GM19452 (cell line): ENCODE measurements around the gene SGPL1.

Experiments
- ATAC-seq: cut with Tn5 transposase; IDR thresholded peaks from one replicate; pipeline ENCODE4 v1.9.1; 2021; ENCODE audit not compliant: unreplicated experiment

Gene SGPL1

DNA sequence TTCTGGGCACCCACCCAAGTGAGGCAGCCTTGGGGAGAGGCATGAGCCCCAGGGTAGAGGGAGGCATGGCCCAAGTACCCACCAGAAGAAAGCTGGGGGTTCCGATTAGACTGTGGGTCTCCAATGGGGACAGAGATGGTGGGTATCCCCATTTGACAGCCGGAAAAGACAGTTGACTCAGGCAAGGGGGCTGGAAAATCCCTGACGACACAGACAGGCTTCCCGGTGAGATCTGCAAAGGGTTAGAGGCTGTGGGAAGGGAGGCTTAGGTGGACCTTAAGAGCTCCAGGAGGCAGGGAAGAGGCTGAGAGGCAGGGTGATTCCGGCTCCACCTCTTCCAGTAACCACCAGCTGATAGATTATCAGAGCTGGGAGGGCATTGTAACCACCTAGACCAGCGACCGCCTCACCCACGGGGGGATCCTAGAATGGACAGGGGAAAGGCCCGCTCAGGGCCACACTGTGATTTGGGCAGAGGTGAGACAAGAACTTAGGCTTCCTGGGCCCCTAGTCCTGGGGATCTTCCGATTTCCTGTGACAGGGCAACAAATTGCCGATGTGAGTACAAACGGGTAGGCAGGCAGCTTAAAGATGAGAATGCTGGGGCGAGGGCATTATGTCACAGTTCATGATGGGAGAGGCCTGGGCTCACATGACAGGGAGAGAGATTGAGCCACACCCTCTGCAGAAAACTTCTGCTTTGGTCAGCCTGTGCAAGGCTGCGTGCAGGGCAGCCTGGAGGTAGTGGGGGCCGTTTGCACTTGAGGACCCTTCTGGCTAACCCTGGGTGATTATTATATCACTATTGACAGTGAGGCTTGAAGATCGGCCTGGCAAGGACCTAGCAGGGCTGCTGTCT, 36.0 kb upstream of the SGPL1 start:
- ATAC-seq = no peak

DNA sequence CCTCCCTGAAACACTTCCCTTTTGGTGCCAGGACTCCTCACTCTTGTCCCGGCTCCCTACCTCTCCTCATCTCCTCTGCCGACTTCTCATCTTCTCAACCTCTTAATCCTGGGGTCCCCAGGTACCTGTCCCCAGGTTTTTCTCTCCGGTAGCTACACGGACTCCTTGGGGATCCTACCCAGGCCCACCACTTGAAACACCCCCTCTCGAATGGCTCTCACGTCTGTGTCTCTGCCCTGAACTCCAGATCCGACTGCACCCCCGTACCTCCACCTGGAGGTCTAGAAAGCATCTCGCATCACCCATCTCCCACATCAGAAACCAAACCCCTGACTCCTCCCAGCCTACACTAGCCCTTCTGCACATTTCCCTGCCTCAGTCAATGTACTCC, 35.4 kb upstream of the SGPL1 start:
- ATAC-seq = no peak

DNA sequence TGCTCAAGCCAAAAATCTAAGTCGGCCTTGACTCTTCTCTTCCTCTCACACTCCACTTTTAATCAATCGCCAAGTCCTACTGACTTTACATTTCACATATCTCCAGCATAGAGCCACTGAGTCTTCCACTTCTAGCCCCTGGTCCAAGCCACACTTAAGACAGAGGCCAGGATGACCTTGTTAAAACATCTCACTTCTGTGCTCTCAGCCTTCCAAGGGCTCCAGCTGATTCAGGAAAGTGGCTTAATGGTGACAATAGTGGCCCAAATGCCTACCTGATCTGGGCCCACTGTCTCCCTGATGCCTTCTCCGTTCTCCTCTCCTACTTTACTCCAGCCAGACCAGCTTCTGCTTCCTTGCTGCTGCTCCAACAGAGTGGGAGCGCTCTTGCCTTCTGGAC, 35.0 kb upstream of the SGPL1 start:
- no peak for ATAC-seq

DNA sequence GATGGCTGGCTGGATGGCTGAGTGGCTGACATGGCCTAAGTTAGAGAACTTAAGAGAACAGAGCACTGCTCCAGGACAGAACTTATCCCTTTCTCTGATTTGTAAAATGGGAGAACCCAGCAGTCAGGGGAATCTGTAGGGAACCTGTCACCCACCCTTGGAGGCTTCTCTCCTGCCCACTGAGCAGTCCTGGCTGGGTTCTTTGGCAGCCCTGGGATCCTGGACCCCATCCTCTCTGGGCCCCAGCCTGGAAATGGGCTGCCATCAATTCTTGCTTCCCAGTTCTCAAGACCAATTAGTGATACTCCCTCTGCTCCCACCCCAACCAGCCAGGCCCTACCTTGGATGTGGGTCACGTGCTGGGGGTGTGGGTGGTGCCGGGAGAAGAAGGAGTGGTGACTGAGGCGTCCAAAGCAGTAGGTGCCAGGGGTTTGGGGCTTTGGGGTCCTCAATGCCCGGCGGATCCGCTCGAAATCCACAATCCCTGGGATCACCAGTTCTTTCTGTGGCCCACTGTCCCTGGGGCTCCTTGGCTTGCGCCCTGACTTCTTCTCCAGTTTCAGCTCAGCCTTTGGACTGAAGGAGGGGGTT, 34.2 kb upstream of the SGPL1 start:
- ATAC-seq = no peak

DNA sequence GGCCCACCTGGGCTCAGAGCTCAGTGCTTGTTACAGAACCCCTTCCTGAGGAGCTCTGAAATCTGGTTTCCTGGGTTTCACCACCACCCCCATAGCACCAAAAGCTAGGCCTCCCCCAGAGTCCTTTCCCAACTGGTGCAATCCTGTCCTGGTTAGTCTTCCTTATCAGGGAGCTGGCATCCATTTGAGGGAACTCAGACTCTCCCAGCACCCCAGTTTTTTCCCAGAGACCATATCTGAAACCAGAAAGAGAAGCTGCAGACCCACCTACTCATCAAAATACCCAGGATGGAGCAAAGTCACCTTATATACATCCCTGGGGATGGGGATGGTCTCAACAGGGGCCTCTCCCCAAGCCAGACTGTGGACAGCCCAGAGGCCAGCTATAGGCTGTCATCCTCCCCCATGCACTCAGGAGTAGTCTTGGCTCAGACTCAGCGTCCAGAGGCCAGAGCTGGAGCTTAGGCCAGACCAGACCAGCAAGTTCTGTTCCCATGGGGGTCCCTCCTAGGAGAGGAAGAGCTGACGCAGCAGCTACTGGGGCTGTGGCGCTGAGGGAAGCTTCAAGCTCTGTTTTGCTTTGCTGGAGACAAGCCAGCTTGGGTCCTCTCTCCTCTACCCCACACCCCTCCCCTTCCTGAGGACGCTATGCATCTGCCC, 33.5 kb upstream of the SGPL1 start:
- ATAC-seq = no peak

DNA sequence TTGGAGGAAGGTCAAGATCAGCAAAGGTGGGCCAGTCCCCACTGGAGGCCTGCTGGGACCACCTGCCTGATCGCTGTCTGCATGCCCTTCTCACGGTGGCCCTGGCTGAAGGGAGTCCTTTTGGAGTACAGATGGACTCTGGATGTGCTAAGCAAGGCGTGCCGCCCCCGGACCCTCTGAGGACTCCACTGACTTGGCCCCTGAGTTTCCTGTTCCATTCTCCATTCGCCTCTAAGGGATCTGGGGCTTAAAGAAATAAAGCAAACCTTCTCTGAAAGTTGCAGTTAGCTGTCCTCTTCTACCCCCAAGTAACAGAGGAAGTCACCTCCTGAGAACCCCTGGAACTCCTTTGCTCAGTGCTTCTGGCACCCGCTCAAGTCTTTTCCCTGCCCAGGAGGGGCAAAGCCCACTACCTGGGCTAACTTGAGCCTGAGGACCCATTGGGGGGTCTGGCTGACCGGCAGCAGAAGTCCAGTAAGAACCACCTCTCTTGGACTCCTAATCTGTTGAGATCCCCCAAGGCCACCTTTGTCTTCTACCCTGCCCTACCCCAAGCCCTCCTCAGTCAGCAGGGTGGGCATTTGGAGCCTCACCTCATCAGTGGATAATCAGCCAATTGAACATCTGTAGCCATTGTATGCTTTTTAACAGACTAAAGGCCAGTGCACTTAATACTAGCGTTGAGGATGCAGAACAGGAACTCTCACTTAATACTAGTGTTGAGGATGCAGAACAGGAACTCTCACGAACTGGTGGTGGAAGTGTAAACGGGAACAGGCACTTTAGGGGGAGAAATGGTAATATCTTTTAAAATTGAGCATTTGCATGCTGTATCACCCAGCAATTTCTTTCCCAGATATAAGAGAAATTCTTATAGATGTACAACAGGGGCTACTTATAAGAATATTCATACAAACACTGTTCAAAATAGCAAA, 32.7 kb upstream of the SGPL1 start:
- ATAC-seq = no peak

DNA sequence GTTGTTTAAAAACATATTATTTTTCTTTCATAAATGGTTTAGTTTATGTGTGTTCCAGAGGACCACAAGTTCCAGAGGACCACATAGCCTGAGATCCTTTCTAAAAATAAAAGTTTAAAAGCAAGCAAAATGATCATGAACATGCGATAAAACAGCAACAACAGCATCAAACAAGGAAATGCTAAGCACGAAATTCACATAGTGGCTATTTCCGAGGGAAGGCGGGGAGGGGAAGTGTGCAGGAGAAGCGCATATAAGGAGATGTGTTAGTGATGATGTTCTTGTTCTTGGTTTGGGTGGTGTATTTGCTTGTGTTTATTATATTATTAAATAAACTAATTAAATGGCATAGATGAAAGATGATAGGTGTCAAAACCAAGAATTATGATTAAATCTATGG, 31.7 kb upstream of the SGPL1 start:
- no peak for ATAC-seq

DNA sequence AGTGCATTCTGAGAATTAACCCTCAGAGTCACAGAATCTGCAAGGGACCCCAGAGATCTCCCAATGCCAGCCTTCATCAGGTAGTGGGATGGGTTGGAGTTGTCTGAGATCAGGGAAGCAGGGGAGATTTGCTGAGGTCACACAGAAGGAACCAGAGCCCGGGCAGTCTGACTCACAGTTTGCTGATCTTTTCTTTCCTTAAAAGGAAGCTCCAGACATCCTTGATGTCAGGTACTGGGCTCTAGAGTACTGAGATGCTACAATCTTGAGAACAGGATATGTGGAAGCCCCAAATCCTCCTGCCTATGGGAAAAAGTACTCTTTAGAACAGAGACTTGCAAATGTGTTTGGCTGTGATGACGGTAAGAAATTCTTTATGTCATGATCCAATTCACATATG, 31.3 kb upstream of the SGPL1 start:
- ATAC-seq = no peak

DNA sequence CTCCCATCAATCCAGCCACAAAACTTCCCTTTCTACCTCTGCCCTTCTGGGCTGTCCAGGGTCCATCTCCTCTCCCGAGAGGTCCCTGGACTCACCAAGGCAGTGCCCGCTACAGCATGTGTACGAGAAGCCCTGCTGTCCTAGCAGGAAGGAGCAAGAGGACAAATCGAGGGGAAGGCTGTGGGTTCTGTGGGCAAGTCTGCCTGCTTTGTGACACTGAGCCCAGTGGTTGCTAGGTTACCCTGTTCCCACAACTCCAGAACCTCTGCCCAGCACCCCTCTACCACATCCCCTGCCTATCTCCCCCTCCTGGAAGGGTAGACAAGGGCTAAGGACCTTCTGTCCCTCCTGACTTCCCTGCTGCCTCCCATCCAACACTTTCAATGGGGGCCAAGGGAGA, 30.6 kb upstream of the SGPL1 start, which contains the start of gene TBATA:
Gene TBATA, minus strand, starts transcription at position 188 of the 400 bp plus-strand sequence. CDS start 1,998 bp downstream, outside the sequence.
- ATAC-seq = no peak

DNA sequence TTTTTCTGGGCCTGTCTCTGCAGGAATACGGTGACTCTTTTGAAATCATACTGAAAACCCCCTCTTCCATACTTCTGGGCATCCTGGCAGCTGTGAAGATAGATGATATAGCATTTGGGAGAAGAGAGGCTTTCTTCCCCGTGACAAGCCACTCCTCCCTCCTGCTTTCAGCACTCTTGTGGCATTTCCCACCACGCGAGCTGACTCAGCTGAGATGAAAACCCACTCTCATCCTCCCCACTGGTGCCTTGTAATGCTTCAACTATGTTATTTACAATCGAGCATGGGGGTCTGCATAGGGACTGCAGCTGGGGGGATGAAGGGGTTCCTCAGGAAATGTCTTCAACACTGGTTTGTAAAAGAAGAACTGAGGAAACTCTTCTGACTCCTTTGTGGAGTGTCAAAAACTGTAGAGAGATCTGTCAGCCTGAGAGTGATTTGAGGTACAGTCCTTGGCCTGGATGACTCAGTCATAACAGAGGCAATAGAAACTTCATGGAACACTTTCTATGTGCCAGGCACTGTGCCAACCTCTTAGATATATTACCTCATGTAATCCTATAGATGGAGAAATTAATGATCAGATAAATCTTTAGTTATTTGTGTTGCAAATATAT, 28.8 kb upstream of the SGPL1 start:
- no peak for ATAC-seq

DNA sequence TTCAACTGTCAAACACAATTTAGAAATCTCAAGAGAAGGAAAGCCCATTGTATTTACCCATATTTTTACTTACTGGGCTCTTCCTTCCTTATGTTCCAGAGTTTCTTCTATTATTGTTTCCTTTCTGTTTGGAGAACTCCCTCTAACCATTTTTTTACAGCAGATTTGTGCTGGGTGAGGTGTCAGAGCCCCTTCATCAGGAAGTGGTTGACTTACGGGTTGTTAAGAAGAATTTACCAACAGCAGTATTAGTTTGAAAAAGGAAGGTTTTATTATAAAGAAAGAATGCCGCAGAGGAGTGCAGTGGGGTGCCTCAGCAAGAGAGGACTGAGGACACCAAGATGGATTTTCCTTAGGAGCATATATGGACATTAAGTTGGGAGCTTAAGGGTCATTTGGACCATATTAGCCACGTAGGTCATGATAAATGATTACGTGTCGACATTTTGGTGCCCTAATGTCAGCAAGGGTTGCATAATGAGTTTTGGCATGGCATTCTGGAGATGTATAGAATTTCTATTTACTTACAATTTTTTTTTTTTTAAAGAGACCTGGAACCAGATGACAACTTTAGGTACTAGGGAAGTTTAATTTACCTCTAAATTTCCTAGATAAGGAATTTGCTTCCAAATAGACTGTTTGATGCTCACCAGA, 24.2 kb upstream of the SGPL1 start:
- no peak for ATAC-seq

DNA sequence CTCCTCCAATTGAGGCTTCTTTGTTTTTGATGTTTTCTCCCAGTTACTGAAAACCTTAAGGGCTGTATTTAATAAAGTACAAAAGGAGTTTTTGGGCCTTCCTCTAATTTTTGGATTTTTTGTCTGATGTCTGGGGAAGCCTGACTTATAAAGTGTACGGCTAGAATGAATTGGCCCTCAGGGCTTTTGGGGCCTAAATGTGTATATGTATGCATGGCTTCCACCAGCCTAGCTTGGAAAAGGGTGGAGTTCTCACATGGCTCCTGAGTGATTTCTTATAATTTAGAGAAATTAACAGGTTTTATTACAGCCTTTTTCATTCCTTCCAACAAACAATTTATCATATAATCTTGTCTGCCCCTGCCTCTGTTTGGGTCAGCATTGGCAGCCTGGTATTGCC, 20.1 kb upstream of the SGPL1 start:
- ATAC-seq = no peak

DNA sequence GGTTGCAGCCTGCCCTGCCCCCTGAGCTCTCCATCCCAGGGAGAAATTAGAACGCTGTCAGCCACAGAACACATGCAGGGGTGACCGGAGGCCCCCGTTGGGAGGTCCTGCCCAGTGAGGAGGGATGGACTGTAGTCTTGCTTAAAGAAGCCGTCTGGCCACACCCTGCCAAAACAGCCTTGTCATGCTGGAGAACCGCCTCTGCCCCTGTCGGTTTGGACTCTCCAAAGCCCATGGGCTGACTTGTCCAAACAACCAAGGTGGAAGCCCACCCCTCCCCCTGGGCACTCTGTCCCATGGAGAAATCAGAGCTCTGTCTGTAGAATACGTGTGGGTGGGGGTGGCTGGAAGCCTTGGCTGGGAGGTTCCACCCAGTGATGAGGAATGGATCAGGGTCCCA, 17.9 kb upstream of the SGPL1 start:
- ATAC-seq = no peak

DNA sequence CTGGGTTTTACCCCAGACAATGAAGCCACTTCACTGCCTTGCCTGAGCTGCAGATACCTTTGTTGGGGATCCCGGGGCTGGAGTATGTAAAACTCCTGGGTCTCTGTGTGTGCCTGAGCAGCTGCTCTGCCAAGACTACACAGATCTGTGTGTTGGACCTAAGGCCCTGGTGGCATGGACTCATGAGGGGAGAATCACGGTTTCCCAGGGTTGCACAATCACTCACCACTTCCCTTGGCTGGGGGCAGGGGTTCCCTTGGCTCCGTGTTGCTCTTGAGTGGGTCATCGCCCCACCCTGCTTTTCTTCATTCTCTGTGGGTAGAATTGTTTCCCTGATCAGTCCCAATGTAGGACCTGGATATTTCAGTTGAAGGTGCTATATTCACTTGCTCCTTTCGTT, 16.6 kb upstream of the SGPL1 start:
- no peak for ATAC-seq

DNA sequence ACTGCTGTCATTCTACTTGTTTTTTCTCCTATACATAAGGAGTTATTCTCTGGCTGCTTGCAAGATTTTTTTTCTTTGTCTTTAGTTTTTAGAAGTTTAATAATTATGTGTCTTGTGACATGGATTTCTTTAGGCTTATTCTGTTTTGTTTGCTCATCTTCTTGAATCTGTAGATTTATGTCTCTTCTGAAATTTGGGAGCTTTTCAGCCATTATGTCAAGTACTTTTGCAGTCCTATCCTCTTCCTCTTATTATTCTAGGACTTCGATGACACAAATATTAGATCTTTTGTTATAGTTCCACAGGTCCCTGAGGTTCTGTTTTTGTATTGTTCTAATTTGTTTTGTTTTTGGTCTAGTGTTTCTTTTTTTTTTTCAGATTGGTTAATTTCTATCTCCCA, 13.9 kb upstream of the SGPL1 start:
- ATAC-seq = no peak

DNA sequence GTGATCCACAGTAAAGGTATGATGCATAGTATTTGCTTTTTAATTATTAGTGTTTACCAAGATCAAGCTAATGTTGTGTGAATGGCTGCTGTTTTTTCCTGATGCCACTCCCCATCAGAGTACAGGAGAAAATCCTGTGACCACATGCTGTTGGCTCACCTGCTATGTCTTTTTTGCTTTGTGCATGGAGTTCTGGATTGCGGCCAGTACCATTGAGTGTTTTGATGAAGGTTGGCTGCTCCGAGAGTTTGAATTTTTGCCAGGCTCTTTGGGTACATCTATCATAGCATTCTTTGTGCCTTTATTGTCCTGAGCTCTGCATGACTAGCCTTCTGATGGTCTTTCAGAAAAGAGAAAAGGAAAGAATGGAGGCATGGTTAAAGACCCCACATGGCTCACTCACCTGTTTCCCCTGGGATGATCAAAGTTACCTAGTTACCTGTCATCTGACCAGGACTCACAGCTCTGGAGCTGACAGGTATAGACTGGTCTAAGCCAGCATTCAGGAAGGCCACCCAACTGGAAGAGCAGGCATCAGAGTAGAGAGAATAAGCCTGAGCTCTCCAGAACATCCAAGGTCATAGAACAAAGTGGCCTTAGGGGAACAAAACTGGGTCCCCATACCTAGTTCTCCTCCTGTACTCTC, 11.8 kb upstream of the SGPL1 start:
- no peak for ATAC-seq

DNA sequence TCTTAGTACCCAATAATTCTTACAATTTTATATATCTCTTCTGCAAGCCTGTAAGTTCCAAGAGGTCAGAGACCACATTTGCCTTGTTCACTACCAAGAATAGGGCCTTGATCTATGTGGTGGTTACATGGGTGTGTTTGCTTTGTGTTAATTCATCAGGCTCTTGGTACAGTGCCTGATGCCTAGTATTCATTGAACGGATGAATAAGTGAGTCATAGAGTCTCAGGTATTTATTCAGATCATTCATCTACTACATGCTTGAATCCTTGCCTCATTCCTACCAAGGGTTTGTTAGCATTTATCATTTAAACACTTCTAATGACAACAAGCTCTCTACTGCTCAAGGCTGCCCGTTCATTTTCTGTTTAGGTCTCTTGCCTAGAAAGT, 11.3 kb upstream of the SGPL1 start:
- no peak for ATAC-seq

DNA sequence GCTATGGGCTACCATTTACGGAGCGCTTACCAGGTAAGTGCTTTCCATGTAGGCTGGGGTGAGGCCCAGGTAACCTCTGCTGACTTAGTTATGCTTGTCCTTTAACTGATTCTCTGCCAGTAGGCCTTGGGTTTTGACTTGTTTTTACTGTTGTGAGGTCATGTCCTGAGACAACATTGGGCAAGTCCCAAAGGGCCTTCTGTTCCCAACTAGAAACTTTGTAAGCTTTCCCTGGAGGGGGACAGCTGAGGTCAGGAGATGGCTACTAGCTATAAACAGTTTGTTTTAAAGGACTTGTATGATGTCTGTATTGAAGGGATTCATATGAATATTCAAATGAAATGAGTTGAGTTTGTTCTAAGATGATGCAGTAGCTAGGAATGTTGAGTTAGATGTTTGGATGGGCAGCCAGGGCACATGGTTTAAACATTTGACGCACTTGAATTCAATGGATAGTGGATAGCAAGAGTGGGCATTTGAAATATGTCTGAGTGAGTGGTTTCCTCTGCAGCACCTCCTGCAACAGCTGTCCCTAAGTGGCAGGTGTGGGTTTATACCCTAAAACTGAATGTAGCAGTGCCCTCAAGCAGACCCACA, 10.0 kb upstream of the SGPL1 start:
- no peak for ATAC-seq

DNA sequence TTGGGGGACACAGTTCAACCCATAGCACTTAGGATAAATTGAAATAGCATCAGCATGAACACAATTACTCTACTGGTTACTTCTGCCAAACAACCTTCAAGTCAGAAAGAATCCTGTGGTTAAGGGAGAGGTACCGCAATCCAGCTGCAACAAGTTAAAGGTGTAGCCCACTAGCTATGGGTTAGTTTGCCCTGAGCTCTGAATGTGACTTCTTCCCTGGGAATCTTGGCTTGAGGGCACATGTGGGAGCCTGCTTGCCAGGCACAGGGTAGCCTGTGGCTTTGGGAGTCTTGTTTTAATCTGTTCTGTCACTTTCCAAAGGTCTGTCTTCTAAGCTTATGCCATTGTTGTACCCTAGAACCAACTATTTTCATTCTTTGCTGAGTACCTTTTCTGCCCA, 8.9 kb upstream of the SGPL1 start:
- ATAC-seq = no peak
